Glutamatergic neuron (in vitro differentiated cells): ENCODE data around the gene NR3C2. TPM values are rescaled to one million over a fixed set of nuclear protein-coding genes. Genes with fewer than 3 reads are reported as not detected.

Experiments used
- DNase-seq: peaks from one replicate; pipeline ENCODE4 v3.0.0; 2022
- H3K27ac Mint-ChIP-seq: one replicate; pipeline ENCODE4 v1.8.0; 2020; ENCODE audit warnings: mild to moderate bottlenecking, mixed read lengths, inconsistent platforms; ENCODE audit not compliant: unreplicated experiment
- H3K27me3 Mint-ChIP-seq: one replicate; pipeline ENCODE4 v1.8.0; 2020; ENCODE audit warnings: mild to moderate bottlenecking, moderate library complexity, mixed read lengths, inconsistent platforms; ENCODE audit not compliant: unreplicated experiment
- H3K36me3 Mint-ChIP-seq: one replicate; pipeline ENCODE4 v1.8.0; 2020; ENCODE audit warnings: mild to moderate bottlenecking, mixed read lengths, inconsistent platforms; ENCODE audit not compliant: unreplicated experiment
- H3K4me1 Mint-ChIP-seq: one replicate; pipeline ENCODE4 v1.8.0; 2020; ENCODE audit warnings: mild to moderate bottlenecking, low read depth, mixed read lengths, inconsistent platforms; ENCODE audit not compliant: unreplicated experiment
- H3K4me3 Mint-ChIP-seq: one replicate; pipeline ENCODE4 v1.8.0; 2020; ENCODE audit warnings: mild to moderate bottlenecking, mixed read lengths, inconsistent platforms; ENCODE audit not compliant: unreplicated experiment
- H3K9me3 Mint-ChIP-seq: one replicate; pipeline ENCODE4 v1.8.0; 2020; ENCODE audit warnings: mild to moderate bottlenecking, moderate library complexity, mixed read lengths, inconsistent platforms; ENCODE audit not compliant: unreplicated experiment
- CTCF ChIP-seq: fragments of 200-600 bp; sonication (generic); IDR thresholded peaks from one replicate; pipeline ENCODE4 v1.5.0; 2021; ENCODE audit not compliant: partially characterized antibody, unreplicated experiment
- total RNA-seq: library from RNA; stranded (reverse); fragmentation: NEBNext Ultra II Directional; extraction: Animal tissue kit (Norgen Biotek cat#: 25700); gene quantifications from one replicate; pipeline ENCODE4 v1.2.1, GENCODE V29; 2021; ENCODE audit not compliant: unreplicated experiment

NR3C2 gene
- total RNA-seq, 1 donor from 2014 or later: 0.29 TPM

GRCh38 chr4:148041606-148042329, 400.4 kb downstream of the NR3C2 start:
- DNase-seq: no peak
- Mint-ChIP-seq H3K4me3 (no peak overlapping the region), H3K9me3 (no peaks in the 10 kb centered on the region), H3K27me3 (no peaks in the 10 kb centered on the region), H3K36me3 (no peaks in the 10 kb centered on the region), H3K27ac (no peak overlapping the region), H3K4me1 (no peaks in the 10 kb centered on the region)
- no peak for TF ChIP-seq CTCF

GRCh38 chr4:148034813-148035212, 407.4 kb downstream of the NR3C2 start:
- no peak for DNase-seq
- H3K9me3 Mint-ChIP-seq: no peaks in the 10 kb centered on the region
- TF ChIP-seq CTCF: no peak
- no peaks in the 10 kb centered on the region for H3K27me3 Mint-ChIP-seq
- no peak overlapping the region for H3K4me3 Mint-ChIP-seq
- no peak overlapping the region for H3K27ac Mint-ChIP-seq
- no peaks in the 10 kb centered on the region for H3K36me3 Mint-ChIP-seq
- H3K4me1 Mint-ChIP-seq: no peaks in the 10 kb centered on the region

- no peak for TF ChIP-seq CTCF
Measured at GRCh38 chr4:148030193-148030873, 411.9 kb downstream of the NR3C2 start.

GRCh38 chr4:148029781-148030180, 412.4 kb downstream of the NR3C2 start:
- no peak for TF ChIP-seq CTCF
- Mint-ChIP-seq H3K4me1 (peaks cover 3% of the 10 kb centered on the region), H3K27me3 (peaks cover 2% of the 10 kb centered on the region), H3K9me3 (peaks cover 2% of the 10 kb centered on the region), H3K36me3 (no peaks in the 10 kb centered on the region), H3K27ac (no peak overlapping the region), H3K4me3 (no peak overlapping the region)
- no peak for DNase-seq

More at GRCh38 chr4:148030193-148030873, 411.9 kb downstream of the NR3C2 start:
- no peak overlapping the region for H3K27ac Mint-ChIP-seq
- H3K9me3 Mint-ChIP-seq: peaks cover 2% of the 10 kb centered on the region
- no peak for DNase-seq
- H3K4me1 Mint-ChIP-seq: peaks cover 3% of the 10 kb centered on the region
- H3K27me3 Mint-ChIP-seq: peaks cover 2% of the 10 kb centered on the region
- H3K36me3 Mint-ChIP-seq: no peaks in the 10 kb centered on the region
- H3K4me3 Mint-ChIP-seq: no peak overlapping the region
